ENCODE measurements around the gene USP25. TPM values are rescaled to one million over a fixed set of nuclear protein-coding genes. Genes with fewer than 3 reads are reported as not detected.

Gene USP25, protein sequence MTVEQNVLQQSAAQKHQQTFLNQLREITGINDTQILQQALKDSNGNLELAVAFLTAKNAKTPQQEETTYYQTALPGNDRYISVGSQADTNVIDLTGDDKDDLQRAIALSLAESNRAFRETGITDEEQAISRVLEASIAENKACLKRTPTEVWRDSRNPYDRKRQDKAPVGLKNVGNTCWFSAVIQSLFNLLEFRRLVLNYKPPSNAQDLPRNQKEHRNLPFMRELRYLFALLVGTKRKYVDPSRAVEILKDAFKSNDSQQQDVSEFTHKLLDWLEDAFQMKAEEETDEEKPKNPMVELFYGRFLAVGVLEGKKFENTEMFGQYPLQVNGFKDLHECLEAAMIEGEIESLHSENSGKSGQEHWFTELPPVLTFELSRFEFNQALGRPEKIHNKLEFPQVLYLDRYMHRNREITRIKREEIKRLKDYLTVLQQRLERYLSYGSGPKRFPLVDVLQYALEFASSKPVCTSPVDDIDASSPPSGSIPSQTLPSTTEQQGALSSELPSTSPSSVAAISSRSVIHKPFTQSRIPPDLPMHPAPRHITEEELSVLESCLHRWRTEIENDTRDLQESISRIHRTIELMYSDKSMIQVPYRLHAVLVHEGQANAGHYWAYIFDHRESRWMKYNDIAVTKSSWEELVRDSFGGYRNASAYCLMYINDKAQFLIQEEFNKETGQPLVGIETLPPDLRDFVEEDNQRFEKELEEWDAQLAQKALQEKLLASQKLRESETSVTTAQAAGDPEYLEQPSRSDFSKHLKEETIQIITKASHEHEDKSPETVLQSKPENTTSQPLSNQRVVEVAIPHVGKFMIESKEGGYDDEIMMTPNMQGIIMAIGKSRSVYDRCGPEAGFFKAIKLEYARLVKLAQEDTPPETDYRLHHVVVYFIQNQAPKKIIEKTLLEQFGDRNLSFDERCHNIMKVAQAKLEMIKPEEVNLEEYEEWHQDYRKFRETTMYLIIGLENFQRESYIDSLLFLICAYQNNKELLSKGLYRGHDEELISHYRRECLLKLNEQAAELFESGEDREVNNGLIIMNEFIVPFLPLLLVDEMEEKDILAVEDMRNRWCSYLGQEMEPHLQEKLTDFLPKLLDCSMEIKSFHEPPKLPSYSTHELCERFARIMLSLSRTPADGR
- 13.4 and 26.5 TPM in 2 replicates for total RNA-seq (2014; rRNA removed; shearing (Covaris generic))

DNA sequence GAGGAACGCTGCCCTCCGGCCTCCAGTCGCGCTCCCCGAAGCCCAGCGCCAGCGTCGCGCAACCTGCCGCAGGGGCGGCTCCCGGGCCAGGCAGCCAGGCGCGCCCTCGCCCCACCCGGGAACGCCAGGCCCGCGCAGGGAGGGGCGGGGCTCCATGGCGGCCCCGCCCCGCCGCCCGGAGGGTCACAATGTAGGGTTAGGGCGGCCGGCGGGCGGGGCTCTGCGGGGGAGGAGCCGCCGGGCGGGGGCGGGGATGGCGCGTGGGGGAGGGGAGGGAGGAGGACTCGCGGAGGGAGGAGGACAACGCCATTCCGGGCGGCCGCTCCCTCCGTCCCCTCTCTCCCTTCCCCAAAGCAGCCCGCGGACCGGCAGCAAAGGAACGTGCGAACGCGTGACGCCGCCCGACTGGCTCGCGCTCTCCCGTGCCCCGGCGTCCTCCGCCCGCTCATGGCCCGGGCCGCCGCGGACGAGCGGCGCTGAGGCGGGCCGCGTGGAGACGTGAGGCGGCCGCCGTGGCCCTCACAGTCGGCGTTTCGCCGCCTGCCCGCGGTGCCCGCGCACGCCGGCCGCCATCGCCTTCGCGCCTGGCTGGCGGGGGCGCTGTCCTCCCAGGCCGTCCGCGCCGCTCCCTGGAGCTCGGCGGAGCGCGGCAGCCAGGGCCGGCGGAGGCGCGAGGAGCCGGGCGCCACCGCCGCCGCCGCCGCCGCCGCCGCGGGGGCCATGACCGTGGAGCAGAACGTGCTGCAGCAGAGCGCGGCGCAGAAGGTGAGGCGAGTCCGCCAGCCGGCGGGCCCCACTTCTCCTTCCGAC, at the start of gene USP25:
Gene USP25 (plus strand): TSS at position 309 of the 810 bp plus-strand sequence. CDS start 412 bp downstream, at position 721.
- DNase-seq (ENCODE audit: low read depth): peak; percentile 85

DNA sequence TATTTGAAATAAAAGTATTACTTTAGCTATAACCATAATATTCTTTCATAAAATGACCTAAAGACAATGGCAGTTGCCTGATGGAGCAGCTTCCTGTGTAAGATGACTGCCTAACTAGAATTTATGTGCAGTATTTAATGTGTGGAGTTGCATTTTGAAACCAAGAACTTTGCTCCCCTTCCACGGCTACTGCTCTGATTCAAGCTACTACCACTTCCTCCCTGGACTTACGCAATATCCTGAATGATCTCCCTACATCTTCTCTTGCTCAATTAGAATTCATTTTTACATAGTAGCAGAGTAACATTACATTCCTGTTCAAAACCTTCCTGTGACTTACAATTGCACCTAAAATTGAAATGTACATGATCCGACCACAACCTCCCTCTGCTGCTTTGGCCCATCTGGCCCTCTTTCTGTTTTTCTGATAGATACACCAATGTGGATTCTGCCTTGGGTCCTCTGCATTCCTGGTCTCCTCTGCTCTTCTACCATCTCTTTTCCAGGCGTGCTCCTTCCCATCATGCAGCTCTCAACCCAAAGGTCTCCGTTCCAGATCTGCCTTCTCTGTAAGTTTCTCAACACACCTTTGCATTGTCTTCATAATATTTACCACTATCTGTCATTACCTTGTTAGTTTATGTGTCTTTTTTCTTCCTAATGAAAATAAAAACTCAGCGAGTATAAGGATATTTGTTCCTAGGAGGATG, 47.4 kb upstream of the USP25 start:
- DNase-seq (ENCODE audit: low read depth): peak; percentile 9

DNA sequence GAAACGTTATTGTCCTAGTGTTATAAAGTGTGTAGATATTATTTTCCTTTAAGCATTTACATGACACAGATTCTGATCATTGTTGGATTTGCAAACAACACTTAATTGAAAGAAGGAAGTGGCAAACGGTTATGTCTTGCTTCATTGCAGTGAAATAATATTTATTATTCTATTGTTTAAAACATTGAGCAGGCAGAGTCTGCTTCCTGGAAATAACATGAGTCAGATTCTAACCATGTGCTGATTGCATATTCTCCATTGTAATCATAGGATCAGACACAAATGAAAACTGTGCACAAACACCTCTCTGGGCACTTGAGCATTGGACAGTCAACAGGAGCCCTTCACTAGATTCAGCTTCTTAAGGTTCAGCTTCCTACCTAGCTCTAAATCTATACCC, 46.8 kb upstream of the USP25 start:
- DNase-seq (ENCODE audit: low read depth): no peak

DNA sequence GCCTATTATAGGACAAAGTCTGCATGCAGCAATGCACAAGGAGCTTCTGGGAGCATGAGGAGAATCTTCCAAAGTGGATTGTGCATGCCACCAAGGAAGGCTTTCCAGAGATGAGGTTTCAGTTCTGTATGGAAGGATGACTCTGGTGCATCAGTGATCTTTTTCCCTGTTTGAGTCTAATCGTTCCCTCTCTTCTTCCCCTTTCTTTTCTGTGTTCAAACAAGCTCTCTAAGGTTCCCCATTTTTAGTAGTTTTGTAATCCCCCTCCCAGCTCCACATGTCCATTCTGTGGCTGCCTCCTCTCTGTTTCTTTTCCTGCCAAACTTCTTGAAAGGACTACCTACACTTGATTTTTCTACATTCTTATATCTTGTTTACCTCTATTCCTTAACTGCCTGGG, 43.3 kb upstream of the USP25 start:
- no peak for DNase-seq (ENCODE audit: low read depth)

DNA sequence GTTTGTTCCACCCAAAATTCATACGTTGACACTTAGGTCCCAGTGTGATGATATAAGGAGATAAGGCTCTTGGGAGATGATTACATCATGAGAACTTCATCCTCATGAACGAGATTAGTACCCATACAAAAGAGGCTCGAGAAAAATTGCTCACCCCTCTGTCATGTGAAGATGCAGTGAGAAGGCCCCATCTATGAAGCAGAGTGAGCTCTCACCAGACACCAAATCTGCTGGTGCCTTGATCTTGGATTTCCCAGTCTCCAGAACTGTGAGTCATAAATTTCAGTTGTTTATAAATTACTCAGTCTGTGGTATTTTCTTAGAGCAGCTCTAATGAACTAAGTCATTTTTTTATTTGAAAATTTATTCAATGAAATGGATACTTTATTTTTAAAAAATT, 42.6 kb upstream of the USP25 start:
- DNase-seq (ENCODE audit: low read depth): no peak

DNA sequence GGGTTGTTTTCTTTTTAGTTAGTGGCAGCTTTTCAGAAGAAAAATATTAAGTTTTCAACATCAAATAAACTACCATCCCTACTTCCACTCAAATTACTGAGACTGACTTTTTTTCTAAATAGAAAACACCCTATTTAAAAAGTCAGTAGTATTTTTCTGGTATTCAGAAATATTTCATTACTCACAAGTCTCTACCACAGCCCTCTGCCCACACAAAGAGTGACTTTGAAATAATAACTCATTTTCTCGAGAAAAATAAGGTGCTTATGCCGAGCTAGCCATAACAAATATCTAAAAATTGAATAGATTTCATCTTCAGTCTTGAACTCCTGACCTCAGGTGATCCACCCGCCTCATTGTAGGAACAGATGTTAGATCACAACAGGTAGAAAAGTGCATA, 41.8 kb upstream of the USP25 start:
- no peak for DNase-seq (ENCODE audit: low read depth)

DNA sequence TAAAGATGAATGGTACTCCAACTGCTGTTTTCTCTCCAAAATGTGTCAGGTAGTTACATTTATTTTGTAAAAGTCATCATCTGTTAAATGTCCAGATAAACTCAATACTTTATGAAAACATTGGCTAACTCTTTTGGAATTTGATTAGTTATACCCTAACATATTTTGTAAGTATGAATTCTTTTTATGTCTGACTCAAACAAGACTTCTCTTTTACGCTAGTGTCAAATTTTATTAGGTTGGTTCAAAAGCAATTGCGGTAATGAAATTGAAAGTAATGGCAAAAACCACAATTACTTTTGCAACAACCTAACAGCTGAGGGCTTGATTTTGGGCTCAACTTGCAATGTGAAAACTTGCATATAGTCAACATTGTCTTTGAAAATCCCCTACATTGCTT, 41.0 kb upstream of the USP25 start:
- no peak for DNase-seq (ENCODE audit: low read depth)

DNA sequence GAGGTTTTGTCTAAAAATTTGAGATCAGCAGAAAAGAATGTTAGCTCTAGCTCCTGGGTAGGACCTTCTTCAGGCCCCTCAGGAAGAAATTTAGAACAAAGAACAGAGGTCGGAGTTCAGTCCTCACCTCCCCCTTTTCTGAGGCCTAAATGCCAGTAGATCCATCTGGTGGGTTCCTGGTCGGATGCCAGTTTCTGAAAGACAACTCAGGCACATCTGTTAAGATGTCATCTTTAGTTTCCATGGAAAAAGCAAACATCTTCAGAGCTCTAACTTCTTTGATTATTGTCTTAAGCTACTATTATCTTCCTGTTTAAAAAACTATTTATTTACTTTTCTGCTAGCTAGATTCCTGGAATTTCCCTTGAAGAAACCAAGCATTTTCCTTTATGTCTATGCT, 37.1 kb upstream of the USP25 start:
- DNase-seq (ENCODE audit: low read depth): no peak

DNA sequence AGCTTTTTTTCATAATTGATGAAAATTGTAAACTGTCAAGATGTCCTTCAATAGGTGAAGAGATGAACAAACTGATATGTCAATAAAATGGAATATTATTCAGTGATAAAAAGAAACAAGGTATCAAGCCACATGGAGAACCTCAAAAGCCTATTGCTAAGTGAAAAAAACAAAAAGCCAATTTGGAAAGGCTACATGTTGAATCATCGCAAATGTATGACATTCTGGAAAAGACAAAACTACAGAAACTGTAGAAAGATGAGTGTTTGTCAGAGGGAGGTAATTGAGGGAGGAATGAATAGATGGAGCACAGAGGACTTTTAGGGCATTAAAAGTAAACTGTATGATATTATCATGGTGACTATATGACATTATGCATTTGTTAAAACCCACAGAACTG, 34.5 kb upstream of the USP25 start:
- DNase-seq (ENCODE audit: low read depth): no peak

DNA sequence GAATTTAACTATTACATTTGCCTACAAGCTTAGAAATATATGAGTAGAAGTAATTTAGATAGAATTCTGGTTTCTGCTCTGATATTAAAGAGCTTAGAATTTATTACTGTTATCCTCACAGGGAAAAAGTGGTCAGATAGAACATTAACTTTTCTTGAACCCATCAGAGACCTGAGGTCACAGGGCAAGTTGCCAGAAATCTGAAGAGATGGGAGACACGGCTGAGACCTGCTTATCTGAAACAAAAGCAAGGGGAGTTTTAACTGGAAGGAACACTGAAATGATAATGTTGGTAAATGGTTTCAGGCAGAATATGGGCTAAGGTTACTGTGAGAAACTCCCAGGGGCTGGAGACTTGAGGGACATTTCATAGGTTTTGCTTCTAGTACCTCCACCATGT, 28.0 kb upstream of the USP25 start:
- no peak for DNase-seq (ENCODE audit: low read depth)

DNA sequence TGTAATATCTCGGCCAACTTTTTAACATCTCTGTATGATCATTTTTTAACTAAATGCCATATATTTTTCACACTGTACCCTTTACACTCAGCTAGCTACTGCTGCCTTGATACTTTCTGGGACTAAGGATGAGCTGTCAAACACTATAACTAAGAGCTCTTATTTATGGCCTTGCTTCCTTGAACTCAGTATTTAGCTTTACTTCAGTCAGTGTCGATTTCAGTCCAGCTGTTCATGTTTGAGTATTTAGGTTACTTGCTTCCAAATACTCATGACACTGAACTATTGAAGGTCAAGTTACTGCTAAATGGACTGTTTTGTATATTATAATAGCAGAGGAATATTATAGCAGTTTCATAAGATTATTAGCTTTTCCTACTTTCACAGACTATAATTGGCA, 25.9 kb upstream of the USP25 start:
- no peak for DNase-seq (ENCODE audit: low read depth)

DNA sequence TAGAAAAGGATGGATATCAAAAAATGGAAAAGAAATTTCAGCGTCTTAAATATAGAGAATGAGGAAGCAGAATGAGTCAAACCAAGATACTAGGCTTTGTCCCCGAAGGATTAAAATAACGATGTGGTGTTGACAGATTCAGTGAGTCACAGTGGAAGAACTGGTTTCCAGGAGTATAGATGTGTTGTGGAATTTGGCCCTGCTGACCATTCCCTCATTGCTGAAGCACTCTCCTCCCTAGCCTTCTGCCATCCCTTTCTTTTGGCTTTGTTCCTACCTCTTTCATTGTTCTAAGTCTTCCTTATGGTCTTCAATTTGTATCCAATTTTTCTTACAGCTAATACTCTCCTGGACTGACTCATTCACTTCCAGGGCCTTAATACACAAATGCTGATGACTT, 23.1 kb upstream of the USP25 start:
- DNase-seq (ENCODE audit: low read depth): peak; percentile 46

DNA sequence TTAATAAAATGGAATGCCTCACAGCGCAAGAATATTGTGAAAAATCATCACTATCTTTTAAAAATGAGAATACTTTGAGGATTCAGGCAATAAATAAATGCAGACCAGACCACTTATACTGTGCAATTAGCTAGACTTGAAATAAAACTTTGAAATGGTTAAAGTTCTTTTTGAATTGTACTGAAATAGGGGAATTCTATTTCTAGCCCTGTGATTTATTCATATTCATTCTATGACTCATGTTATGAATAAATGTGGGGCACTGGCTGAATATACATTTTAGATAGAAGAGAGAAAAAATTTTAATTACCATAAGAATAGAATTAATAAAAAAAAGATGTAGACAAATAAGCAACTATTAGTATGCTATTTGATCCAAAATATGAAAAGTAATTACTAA, 16.4 kb upstream of the USP25 start:
- DNase-seq (ENCODE audit: low read depth): no peak

DNA sequence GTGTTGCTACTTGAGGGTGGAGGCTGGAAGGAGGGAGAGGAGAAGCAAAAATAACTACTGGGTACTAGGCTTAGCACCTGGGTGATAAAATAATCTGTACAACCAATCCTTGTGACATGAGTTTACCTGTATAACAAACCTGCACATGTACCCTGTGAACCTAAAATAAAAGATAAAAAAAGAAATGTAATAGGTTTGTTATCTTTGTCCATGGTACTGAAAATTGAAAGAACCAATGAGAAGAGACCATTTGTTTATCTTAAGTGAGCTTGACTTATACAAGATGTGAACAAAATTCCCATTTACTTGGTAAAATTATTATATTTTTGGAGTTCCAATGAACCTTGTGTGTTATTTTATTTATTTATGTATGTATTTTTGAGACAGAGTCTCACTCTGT, 11.1 kb upstream of the USP25 start:
- no peak for DNase-seq (ENCODE audit: low read depth)

DNA sequence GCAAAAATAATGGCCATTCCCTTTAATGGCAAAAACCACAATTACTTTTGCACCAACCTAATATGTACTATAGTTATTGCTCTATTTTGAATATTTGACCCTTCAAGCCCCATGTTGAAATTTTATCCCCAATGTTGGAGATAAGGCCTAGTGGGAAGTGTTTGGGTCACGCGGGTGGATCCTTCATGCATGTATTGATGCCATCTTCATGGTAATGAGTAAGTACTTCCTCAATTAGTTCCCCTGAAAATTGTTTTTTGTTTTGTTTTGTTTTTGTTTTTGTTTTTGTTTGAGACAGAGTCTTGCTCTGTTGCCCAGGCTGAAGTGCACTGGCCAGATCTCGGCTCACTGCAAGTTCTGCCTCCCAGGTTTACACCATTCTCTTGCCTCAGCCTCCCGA, 9.8 kb upstream of the USP25 start:
- DNase-seq (ENCODE audit: low read depth): no peak

DNA sequence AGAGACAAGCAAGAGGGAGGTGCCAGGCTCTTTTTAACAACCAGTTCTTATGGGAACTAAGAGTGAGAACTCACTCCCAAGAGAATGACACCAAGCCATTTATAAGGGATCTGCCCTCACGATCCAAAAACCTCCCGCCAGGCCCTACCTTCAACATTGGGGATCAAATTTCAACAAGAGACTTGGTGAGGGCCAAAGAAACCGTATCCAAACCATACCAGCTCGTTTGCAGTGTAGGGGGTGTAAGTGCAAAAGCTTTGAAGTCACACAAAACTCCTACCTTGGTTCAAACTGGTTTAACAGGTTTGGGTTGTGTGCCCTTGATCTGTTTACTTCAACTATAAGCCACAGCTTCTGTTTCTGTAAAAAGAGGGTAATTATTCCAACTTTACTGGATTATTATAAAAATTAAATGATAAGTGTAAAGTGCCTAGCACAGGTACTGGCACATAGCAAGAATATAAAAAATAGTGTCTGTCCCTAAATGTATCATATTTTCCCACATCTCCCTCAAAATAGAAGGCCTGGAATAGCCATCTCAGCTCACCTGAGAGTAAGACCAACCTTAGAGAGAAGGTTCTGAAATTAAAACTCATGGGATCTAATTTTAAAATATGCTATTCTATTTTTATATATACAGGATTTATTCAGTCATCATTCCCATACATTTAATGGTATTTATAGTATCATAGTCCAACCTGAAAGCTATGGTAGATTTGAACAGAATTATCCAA, 7.0 kb upstream of the USP25 start:
- no peak for DNase-seq (ENCODE audit: low read depth)

DNA sequence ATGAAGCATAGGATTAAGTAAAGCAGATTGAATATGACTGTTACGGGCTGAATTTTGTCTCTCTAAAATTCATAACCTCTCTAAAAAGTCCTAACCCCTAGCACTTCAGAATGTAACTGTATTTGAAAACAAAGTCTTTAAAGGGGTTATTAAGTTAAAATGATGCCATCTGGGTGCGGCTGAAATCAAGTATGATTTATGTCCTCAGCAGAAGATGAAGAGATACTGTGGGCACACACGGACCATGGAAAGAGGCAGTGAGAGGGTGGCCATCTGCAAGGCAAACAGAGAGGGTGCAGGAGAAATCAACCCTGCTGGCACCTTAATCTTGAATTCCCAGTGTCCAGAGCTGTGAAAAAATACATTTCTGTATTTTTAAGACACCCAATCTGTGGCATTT, 3.8 kb upstream of the USP25 start:
- DNase-seq (ENCODE audit: low read depth): no peak

DNA sequence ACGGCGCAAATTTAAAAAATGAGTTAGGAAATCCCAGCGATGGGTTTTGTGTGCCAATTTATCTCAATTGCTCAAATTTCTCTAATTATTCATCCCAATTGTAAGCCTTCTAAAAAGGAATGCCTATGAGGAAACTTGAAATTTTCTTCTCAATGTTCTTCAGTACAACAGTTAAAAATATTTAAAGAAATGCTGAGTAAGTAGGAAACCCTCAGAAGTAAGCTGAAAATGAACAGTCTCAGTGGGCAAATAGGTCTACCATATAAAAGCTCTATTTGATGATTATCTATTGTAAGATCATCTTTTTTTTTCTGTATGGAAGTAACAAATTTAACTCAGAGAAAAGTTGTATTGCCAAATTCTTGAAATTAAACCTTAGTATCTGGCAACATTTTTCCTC, 1.7 kb upstream of the USP25 start:
- DNase-seq (ENCODE audit: low read depth): no peak

DNA sequence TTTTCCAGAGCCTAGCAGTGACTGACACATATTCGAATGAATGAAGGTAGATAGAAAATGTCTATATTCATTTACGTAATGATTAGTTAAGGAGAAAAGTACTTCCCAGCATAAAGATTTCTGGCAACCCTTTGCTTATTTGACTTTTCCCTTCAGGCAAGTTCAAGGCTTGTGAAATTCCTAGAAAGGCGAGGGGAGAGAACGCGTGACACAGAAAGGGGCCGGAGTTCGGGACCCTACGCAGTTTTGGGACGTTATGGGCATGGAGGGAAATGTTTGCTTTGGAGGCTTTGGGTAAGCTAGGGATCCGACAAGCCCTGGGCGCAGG, 472 bp upstream of the USP25 start:
- DNase-seq (ENCODE audit: low read depth): no peak

DNA sequence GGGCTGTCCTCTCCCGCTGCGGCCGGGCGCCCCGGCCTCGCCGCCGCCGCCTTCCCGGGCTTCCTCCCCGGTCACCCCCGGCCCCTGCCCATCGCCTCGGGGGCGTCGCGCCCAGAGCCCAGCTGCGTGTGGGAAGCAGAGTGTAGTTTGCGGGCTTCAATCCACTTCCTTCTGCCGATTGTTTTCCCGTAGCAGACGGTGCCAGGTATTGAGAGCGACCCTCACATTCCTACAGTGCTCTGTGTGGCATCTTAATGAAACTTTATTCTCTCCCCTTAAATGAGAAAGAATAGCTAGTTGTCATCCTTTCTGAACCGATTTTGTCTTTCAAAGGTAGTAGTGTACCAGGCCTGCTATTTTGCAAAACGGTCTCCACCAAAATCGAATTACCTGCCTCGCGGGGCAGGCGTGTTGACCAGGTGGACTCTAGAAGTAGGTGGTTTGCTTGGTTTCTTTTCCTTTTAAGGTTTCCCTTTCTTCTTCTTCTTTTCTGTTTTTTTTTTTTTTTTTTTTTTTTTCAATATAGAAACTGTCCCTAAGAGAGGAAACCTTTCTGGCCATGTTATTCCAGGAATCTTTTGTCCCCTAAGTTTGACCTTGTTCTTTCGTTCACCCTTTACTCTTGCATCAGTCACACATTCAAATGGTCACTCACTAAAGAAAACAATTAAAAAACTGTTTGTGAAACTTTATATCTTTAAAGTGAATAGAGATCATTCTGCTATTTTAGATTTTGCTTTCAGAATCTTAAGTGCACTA, 881 bp downstream of the USP25 start:
- no peak for DNase-seq (ENCODE audit: low read depth)

All from Daoy (cell line).